Measurements from ENCODE around the gene RTN4R. TPM values are rescaled to one million over a fixed set of nuclear protein-coding genes. Genes with fewer than 3 reads are reported as not detected.

Gene RTN4R
- total RNA-seq, 1 donor from 2014 or later, result 36.0 TPM

DNA sequence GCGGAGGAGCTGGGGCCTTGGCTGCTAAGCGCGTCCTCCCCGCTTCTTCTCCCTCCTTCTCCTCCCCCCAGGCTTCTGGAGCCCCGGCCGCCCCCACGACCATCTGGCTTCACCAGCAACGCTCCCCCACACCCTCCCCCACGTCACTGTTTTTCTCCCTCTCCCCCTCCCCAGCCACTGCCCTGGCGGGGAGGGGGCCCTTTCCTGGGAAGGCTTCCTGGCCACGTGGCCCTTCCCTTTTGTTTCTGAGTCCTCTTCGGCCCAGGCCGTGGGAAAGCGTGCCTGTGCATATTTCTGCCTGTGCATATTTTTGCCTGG is 27.7 kb downstream of the RTN4R start:
- Mint-ChIP-seq H3K27ac (no peak overlapping the region), H3K36me3 (ENCODE audit: insufficient read depth) (peaks cover 3% of the 10 kb centered on the region), H3K4me3 (ENCODE audit: low read depth) (no peak overlapping the region), H3K9me3 (ENCODE audit: low read depth) (no peaks in the 10 kb centered on the region), H3K27me3 (peaks cover 3% of the 10 kb centered on the region), H3K4me1 (ENCODE audit: low read depth) (peaks cover 14% of the 10 kb centered on the region)
- DNase-seq (ENCODE audit: low spot score, unreplicated experiment), result no peak
- no peak for TF ChIP-seq CTCF (IDR thresholded peaks at IDR 0.05; ENCODE audit: unreplicated experiment)

DNA sequence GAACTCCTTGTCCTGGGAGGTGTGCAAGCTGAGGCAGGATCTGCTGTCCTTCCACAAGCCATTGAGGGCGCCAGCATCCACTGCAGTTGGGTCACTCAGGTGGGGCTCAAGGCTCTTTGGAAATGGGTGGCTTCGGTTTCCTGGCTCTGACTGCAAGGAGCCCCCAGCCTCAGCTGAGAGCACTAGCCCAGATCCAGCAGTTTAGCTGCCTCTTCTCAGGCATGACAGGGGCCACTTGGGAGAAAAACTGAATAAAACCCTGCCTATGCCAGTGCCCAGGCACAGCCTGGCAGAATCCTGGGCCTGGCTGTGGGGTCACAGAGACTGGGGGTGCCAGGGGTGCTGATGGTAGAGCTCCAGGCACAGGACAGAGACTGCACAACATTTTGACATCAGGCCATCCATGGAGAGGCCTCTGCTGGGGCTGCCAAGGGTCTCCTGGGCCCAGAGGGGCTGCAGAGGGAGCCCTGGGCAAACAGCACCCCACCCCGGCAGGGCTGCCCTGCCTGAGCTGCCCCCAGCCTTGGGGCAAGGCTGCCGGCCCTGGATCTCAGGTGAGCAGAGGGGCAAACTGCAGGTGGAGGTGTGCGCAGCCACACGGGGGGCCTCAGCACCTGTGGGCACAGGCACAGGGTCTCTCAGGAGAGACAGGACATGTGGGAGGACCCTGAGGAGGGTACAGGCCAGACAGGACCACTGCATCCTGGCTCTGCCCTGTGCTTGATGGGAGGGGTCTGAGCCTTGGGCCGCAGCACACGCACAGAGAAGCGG is 28.3 kb downstream of the RTN4R start:
- TF ChIP-seq CTCF (IDR thresholded peaks at IDR 0.05; ENCODE audit: unreplicated experiment), result no peak
- DNase-seq (ENCODE audit: low spot score, unreplicated experiment), result no peak
- peaks cover 3% of the 10 kb centered on the region for H3K36me3 Mint-ChIP-seq (ENCODE audit: insufficient read depth)
- no peak overlapping the region for H3K4me3 Mint-ChIP-seq (ENCODE audit: low read depth)
- peaks cover 7% of the 10 kb centered on the region for H3K27me3 Mint-ChIP-seq
- no peaks in the 10 kb centered on the region for H3K9me3 Mint-ChIP-seq (ENCODE audit: low read depth)
- H3K4me1 Mint-ChIP-seq (ENCODE audit: low read depth), result peaks cover 13% of the 10 kb centered on the region
- H3K27ac Mint-ChIP-seq, result no peak overlapping the region

GRCh38 chr22:20238901-20239675 is 29.0 kb downstream of the RTN4R start:
- DNase-seq (ENCODE audit: low spot score, unreplicated experiment), result no peak
- no peak for TF ChIP-seq CTCF (IDR thresholded peaks at IDR 0.05; ENCODE audit: unreplicated experiment)
- H3K4me3 Mint-ChIP-seq (ENCODE audit: low read depth), result no peak overlapping the region
- peaks cover 3% of the 10 kb centered on the region for H3K36me3 Mint-ChIP-seq (ENCODE audit: insufficient read depth)
- H3K27ac Mint-ChIP-seq, result no peak overlapping the region
- peaks cover 8% of the 10 kb centered on the region for H3K4me1 Mint-ChIP-seq (ENCODE audit: low read depth)
- peaks cover 7% of the 10 kb centered on the region for H3K27me3 Mint-ChIP-seq
- no peaks in the 10 kb centered on the region for H3K9me3 Mint-ChIP-seq (ENCODE audit: low read depth)

- Mint-ChIP-seq H3K27me3 (peaks cover 7% of the 10 kb centered on the region), H3K4me3 (ENCODE audit: low read depth) (no peak overlapping the region), H3K4me1 (ENCODE audit: low read depth) (peaks cover 5% of the 10 kb centered on the region), H3K36me3 (ENCODE audit: insufficient read depth) (peaks cover 3% of the 10 kb centered on the region), H3K27ac (no peak overlapping the region), H3K9me3 (ENCODE audit: low read depth) (no peaks in the 10 kb centered on the region)
- peak; percentile 53 for DNase-seq (ENCODE audit: low spot score, unreplicated experiment)
- peak; percentile 75 for TF ChIP-seq CTCF (IDR thresholded peaks at IDR 0.05; ENCODE audit: unreplicated experiment)
Measured at GRCh38 chr22:20238536-20238900, 29.6 kb downstream of the RTN4R start.

DNA sequence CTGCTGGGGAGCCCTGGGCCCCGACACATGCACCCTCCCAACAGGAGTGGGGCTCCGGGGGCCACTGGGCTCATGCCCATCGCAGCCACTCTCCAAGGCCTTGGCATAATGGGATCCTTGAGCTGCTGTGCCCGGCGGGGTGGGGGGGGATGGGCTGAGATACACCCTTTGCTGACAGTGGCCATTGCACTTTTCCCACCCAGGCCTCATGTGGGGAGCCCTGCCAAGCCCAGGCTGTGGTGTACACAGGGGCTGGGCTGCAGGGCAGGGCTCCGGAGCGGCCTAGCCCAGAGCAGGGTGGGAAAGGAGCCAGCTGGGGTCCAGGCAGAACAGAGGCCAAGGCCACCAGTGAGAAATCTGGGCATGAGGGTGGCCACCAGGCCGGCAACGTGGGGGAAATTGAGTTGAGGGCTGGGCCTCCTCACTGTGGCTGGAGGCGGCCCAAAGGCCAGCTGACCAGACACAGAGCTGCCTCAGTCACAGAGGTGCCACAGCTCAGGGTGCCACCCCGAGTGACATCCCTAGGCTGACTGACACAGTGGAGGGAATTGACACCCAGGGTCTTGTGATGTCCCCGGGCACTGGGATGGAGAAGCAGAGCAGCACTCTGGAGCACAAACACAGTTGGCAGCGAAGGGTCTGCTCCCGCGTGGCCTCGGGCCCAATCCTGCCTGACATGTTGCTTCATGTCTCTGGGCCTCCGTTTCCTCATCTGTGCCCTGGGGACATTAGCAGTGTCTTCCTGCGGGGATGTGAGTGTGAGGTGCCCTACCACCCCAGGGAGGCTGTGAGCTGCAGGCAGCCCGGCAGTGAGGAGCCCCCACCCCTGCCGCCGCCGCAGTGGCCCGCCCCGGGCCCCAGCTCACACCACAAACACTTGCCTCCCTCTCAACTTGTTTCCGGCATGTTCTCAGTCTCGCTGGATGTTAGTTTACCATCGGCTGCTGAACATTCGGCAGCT is 30.4 kb downstream of the RTN4R start:
- H3K4me1 Mint-ChIP-seq (ENCODE audit: low read depth), result peaks cover 5% of the 10 kb centered on the region
- DNase-seq (ENCODE audit: low spot score, unreplicated experiment), result no peak
- H3K4me3 Mint-ChIP-seq (ENCODE audit: low read depth), result no peak overlapping the region
- H3K27me3 Mint-ChIP-seq, result peaks cover 7% of the 10 kb centered on the region
- peaks cover 3% of the 10 kb centered on the region for H3K36me3 Mint-ChIP-seq (ENCODE audit: insufficient read depth)
- H3K27ac Mint-ChIP-seq, result no peak overlapping the region
- no peaks in the 10 kb centered on the region for H3K9me3 Mint-ChIP-seq (ENCODE audit: low read depth)
- TF ChIP-seq CTCF (IDR thresholded peaks at IDR 0.05; ENCODE audit: unreplicated experiment), result no peak

All from progenitor cell of endocrine pancreas (in vitro differentiated cells).